ENCODE results near the gene BHLHA15.

DNA sequence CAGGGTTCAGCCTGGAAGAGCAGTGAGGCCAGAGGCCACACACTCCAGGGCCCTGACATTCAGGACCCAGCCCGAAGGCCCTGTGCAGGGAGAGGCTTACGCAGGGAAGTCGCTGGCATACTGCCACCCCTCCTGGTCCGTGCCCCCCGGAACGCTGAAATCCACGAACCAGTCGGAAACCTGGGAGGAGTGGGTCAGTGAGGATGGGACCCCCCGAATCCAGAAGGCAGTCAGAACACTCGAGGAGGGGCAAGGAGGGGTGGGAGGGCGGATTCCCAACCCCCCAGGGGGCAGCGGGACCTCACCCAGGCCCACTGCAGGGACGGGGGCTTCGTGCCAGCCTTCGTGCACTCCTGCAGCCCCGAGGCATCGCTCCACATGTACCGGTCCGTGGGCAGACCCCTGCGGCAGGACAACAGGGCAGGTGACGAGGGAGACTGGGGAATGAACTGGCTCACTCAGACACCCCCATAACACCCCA lies 13.5 kb downstream of the BHLHA15 start:
- TF ChIP-seq, protein P1, sequence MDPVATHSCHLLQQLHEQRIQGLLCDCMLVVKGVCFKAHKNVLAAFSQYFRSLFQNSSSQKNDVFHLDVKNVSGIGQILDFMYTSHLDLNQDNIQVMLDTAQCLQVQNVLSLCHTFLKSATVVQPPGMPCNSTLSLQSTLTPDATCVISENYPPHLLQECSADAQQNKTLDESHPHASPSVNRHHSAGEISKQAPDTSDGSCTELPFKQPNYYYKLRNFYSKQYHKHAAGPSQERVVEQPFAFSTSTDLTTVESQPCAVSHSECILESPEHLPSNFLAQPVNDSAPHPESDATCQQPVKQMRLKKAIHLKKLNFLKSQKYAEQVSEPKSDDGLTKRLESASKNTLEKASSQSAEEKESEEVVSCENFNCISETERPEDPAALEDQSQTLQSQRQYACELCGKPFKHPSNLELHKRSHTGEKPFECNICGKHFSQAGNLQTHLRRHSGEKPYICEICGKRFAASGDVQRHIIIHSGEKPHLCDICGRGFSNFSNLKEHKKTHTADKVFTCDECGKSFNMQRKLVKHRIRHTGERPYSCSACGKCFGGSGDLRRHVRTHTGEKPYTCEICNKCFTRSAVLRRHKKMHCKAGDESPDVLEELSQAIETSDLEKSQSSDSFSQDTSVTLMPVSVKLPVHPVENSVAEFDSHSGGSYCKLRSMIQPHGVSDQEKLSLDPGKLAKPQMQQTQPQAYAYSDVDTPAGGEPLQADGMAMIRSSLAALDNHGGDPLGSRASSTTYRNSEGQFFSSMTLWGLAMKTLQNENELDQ (CRISPR knock-in tag; IDR thresholded peaks at IDR 0.05; ENCODE audit: borderline replicate concordance): no peak
- TF ChIP-seq FIP1L1 (IDR thresholded peaks at IDR 0.05; ENCODE audit: low read depth, low read length, poor library complexity, severe bottlenecking) (no peak), HOXB6 (CRISPR knock-in tag; IDR thresholded peaks at IDR 0.05; ENCODE audit: borderline replicate concordance) (no peak), EP300 (IDR thresholded peaks at IDR 0.05; ENCODE audit: low read length) (no peak), SMC3 (conservative IDR thresholded peaks at IDR 0.05; ENCODE audit: insufficient read depth, low read depth, low read length) (no peak), IRF2 (CRISPR knock-in tag; IDR thresholded peaks at IDR 0.05) (no peak), RAD21 (CRISPR knock-in tag; conservative IDR thresholded peaks at IDR 0.05 in 1 of 2, IDR thresholded peaks at IDR 0.05 in 1 of 2) (no peak), ZFP30 (CRISPR knock-in tag; IDR thresholded peaks at IDR 0.05; ENCODE audit: borderline replicate concordance) (no peak)
- TF ChIP-seq, protein P2, sequence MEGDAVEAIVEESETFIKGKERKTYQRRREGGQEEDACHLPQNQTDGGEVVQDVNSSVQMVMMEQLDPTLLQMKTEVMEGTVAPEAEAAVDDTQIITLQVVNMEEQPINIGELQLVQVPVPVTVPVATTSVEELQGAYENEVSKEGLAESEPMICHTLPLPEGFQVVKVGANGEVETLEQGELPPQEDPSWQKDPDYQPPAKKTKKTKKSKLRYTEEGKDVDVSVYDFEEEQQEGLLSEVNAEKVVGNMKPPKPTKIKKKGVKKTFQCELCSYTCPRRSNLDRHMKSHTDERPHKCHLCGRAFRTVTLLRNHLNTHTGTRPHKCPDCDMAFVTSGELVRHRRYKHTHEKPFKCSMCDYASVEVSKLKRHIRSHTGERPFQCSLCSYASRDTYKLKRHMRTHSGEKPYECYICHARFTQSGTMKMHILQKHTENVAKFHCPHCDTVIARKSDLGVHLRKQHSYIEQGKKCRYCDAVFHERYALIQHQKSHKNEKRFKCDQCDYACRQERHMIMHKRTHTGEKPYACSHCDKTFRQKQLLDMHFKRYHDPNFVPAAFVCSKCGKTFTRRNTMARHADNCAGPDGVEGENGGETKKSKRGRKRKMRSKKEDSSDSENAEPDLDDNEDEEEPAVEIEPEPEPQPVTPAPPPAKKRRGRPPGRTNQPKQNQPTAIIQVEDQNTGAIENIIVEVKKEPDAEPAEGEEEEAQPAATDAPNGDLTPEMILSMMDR (IDR thresholded peaks at IDR 0.05 in 2 of 3, conservative IDR thresholded peaks at IDR 0.05 in 1 of 3; ENCODE audit: insufficient read depth in 2 of 3, low read depth in 1 of 3, low read length in 3 of 3): no peak
- TF ChIP-seq, protein P3, sequence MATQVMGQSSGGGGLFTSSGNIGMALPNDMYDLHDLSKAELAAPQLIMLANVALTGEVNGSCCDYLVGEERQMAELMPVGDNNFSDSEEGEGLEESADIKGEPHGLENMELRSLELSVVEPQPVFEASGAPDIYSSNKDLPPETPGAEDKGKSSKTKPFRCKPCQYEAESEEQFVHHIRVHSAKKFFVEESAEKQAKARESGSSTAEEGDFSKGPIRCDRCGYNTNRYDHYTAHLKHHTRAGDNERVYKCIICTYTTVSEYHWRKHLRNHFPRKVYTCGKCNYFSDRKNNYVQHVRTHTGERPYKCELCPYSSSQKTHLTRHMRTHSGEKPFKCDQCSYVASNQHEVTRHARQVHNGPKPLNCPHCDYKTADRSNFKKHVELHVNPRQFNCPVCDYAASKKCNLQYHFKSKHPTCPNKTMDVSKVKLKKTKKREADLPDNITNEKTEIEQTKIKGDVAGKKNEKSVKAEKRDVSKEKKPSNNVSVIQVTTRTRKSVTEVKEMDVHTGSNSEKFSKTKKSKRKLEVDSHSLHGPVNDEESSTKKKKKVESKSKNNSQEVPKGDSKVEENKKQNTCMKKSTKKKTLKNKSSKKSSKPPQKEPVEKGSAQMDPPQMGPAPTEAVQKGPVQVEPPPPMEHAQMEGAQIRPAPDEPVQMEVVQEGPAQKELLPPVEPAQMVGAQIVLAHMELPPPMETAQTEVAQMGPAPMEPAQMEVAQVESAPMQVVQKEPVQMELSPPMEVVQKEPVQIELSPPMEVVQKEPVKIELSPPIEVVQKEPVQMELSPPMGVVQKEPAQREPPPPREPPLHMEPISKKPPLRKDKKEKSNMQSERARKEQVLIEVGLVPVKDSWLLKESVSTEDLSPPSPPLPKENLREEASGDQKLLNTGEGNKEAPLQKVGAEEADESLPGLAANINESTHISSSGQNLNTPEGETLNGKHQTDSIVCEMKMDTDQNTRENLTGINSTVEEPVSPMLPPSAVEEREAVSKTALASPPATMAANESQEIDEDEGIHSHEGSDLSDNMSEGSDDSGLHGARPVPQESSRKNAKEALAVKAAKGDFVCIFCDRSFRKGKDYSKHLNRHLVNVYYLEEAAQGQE (IDR thresholded peaks at IDR 0.05; ENCODE audit: borderline replicate concordance): no peak
- TF ChIP-seq, protein P3 (CRISPR knock-in tag; IDR thresholded peaks at IDR 0.05; ENCODE audit: low read depth): no peak
- TF ChIP-seq, protein P4, sequence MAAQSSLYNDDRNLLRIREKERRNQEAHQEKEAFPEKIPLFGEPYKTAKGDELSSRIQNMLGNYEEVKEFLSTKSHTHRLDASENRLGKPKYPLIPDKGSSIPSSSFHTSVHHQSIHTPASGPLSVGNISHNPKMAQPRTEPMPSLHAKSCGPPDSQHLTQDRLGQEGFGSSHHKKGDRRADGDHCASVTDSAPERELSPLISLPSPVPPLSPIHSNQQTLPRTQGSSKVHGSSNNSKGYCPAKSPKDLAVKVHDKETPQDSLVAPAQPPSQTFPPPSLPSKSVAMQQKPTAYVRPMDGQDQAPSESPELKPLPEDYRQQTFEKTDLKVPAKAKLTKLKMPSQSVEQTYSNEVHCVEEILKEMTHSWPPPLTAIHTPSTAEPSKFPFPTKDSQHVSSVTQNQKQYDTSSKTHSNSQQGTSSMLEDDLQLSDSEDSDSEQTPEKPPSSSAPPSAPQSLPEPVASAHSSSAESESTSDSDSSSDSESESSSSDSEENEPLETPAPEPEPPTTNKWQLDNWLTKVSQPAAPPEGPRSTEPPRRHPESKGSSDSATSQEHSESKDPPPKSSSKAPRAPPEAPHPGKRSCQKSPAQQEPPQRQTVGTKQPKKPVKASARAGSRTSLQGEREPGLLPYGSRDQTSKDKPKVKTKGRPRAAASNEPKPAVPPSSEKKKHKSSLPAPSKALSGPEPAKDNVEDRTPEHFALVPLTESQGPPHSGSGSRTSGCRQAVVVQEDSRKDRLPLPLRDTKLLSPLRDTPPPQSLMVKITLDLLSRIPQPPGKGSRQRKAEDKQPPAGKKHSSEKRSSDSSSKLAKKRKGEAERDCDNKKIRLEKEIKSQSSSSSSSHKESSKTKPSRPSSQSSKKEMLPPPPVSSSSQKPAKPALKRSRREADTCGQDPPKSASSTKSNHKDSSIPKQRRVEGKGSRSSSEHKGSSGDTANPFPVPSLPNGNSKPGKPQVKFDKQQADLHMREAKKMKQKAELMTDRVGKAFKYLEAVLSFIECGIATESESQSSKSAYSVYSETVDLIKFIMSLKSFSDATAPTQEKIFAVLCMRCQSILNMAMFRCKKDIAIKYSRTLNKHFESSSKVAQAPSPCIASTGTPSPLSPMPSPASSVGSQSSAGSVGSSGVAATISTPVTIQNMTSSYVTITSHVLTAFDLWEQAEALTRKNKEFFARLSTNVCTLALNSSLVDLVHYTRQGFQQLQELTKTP (IDR thresholded peaks at IDR 0.05; ENCODE audit: low read depth in 1 of 2, partially characterized antibody in 2 of 2): no peak
- TF ChIP-seq, protein P5, sequence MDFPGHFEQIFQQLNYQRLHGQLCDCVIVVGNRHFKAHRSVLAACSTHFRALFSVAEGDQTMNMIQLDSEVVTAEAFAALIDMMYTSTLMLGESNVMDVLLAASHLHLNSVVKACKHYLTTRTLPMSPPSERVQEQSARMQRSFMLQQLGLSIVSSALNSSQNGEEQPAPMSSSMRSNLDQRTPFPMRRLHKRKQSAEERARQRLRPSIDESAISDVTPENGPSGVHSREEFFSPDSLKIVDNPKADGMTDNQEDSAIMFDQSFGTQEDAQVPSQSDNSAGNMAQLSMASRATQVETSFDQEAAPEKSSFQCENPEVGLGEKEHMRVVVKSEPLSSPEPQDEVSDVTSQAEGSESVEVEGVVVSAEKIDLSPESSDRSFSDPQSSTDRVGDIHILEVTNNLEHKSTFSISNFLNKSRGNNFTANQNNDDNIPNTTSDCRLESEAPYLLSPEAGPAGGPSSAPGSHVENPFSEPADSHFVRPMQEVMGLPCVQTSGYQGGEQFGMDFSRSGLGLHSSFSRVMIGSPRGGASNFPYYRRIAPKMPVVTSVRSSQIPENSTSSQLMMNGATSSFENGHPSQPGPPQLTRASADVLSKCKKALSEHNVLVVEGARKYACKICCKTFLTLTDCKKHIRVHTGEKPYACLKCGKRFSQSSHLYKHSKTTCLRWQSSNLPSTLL (IDR thresholded peaks at IDR 0.05): no peak

Measured in K562 (cell line).